WTC11 (cell line): ENCODE measurements around the gene TASP1. TPM values are rescaled to one million over a fixed set of nuclear protein-coding genes. Genes with fewer than 3 reads are reported as not detected.
A peak's percentile ranks its signal among the peaks of the same experiment; 100 is the strongest.
"Not testable (repeated sequence)": the region's sequence is repeated elsewhere in the genome, so short reads cannot be mapped to it uniquely, and the experiment has no call there.

Experiments
- ATAC-seq: fragments of 200-7000 bp; cut with Tn5 transposase; 2 replicates; pipeline ENCODE4 v1.10.0; 2021; ENCODE audit warnings: mild to moderate bottlenecking, moderate library complexity
- CTCF ChIA-PET: fragments of 300-600 bp; sonication (Branson Sonifier 250); formaldehyde crosslinking; loops from one replicate; lab custom pipeline; 2021; ENCODE audit warnings: antibody characterized with exemption; lab: Charles Lee
- POLR2A ChIA-PET: fragments of 350-600 bp; sonication (Branson Sonifier 250); formaldehyde crosslinking; loops from one replicate; lab custom pipeline; 2021; ENCODE audit warnings: antibody characterized with exemption; lab: Charles Lee
- DNase-seq: peaks from one replicate; pipeline ENCODE4 v3.0.0; 2021; ENCODE audit warnings: low spot score
- H3K27ac Mint-ChIP-seq: 2 replicates; pipeline ENCODE4 v1.8.0; 2021; ENCODE audit warnings: mixed read lengths
- H3K27me3 Mint-ChIP-seq: 2 replicates; pipeline ENCODE4 v1.8.0; 2021; ENCODE audit warnings: low read depth, mild to moderate bottlenecking, moderate library complexity, mixed read lengths
- H3K36me3 Mint-ChIP-seq: 2 replicates; pipeline ENCODE4 v1.8.0; 2021; ENCODE audit warnings: mixed read lengths
- H3K4me1 Mint-ChIP-seq: 2 replicates; pipeline ENCODE4 v1.8.0; 2022; ENCODE audit warnings: mixed read lengths
- H3K4me3 Mint-ChIP-seq: 2 replicates; pipeline ENCODE4 v1.8.0; 2021; ENCODE audit warnings: mild to moderate bottlenecking, moderate library complexity, mixed read lengths
- H3K9me3 Mint-ChIP-seq: 2 replicates; pipeline ENCODE4 v1.8.0; 2021; ENCODE audit warnings: mixed read lengths
- ATF1 ChIP-seq: sonication (generic); formaldehyde crosslinking; IDR thresholded peaks from 2 replicates; pipeline ENCODE4 v1.8.1; 2023; ENCODE audit warnings: mild to moderate bottlenecking, moderate library complexity, missing genetic modification reagents
- CREM ChIP-seq: sonication (generic); formaldehyde crosslinking; IDR thresholded peaks from 2 replicates; pipeline ENCODE4 v1.8.1; 2022; ENCODE audit warnings: mild to moderate bottlenecking, missing genetic modification reagents, moderate library complexity
- ELF4 ChIP-seq: sonication (generic); formaldehyde crosslinking; IDR thresholded peaks from 2 replicates; pipeline ENCODE4 v1.8.1; 2022; ENCODE audit warnings: low read depth, mild to moderate bottlenecking, moderate library complexity, missing genetic modification reagents
- ESRRA ChIP-seq: sonication (generic); formaldehyde crosslinking; IDR thresholded peaks from 2 replicates; pipeline ENCODE4 v1.8.1; 2022; ENCODE audit warnings: mild to moderate bottlenecking, missing genetic modification reagents, borderline replicate concordance
- ETV6 ChIP-seq: sonication (generic); formaldehyde crosslinking; IDR thresholded peaks from 2 replicates; pipeline ENCODE4 v1.8.1; 2022; ENCODE audit warnings: mild to moderate bottlenecking, missing genetic modification reagents
- FOXK1 ChIP-seq: sonication (generic); formaldehyde crosslinking; IDR thresholded peaks from 2 replicates; pipeline ENCODE4 v1.8.0; 2022; ENCODE audit warnings: mild to moderate bottlenecking, moderate library complexity, missing genetic modification reagents
- GABPB1 ChIP-seq: sonication (generic); formaldehyde crosslinking; IDR thresholded peaks from 2 replicates; pipeline ENCODE4 v1.8.1; 2023; ENCODE audit warnings: mild to moderate bottlenecking, missing genetic modification reagents
- HMGA2 ChIP-seq: fragments of 250-450 bp; sonication (Bioruptor Pico); IDR thresholded peaks from 2 replicates; pipeline ENCODE4 v1.4.0; 2021; ENCODE audit warnings: mild to moderate bottlenecking, moderate library complexity
- JUN ChIP-seq: sonication (generic); formaldehyde crosslinking; IDR thresholded peaks from 2 replicates; pipeline ENCODE4 v1.8.0; 2023; ENCODE audit warnings: mild to moderate bottlenecking, missing genetic modification reagents
- KAT7 ChIP-seq: sonication (generic); formaldehyde crosslinking; IDR thresholded peaks from 2 replicates; pipeline ENCODE4 v1.8.1; 2023; ENCODE audit warnings: missing genetic modification reagents, mild to moderate bottlenecking, borderline replicate concordance
- MYBL2 ChIP-seq: sonication (generic); formaldehyde crosslinking; IDR thresholded peaks from 2 replicates; pipeline ENCODE4 v1.8.1; 2023; ENCODE audit warnings: mild to moderate bottlenecking, moderate library complexity, missing genetic modification reagents
- NFE2L1 ChIP-seq: sonication (generic); formaldehyde crosslinking; IDR thresholded peaks from 2 replicates; pipeline ENCODE4 v1.8.1; 2023; ENCODE audit warnings: missing genetic modification reagents
- NR3C1 ChIP-seq: sonication (generic); formaldehyde crosslinking; conservative IDR thresholded peaks from 2 replicates; pipeline ENCODE4 v1.8.1; 2023; ENCODE audit warnings: low read depth, mild to moderate bottlenecking, missing genetic modification reagents
- PREB ChIP-seq: sonication (generic); formaldehyde crosslinking; IDR thresholded peaks from 2 replicates; pipeline ENCODE4 v1.8.1; 2022; ENCODE audit warnings: mild to moderate bottlenecking, missing genetic modification reagents, moderate library complexity, borderline replicate concordance
- PRRX2 ChIP-seq: fragments of 250-450 bp; sonication (Bioruptor Pico); IDR thresholded peaks from 2 replicates; pipeline ENCODE4 v1.8.0; 2021; ENCODE audit warnings: mild to moderate bottlenecking
- SP1 ChIP-seq: sonication (generic); formaldehyde crosslinking; conservative IDR thresholded peaks from 2 replicates; pipeline ENCODE4 v1.8.1; 2022; ENCODE audit warnings: missing genetic modification reagents
- TCF7 ChIP-seq: sonication (generic); formaldehyde crosslinking; IDR thresholded peaks from 2 replicates; pipeline ENCODE4 v1.8.0; 2022; ENCODE audit warnings: mild to moderate bottlenecking, low read depth, missing genetic modification reagents, moderate library complexity
- TEAD1 ChIP-seq: sonication (generic); formaldehyde crosslinking; IDR thresholded peaks from 2 replicates; pipeline ENCODE4 v1.8.0; 2022; ENCODE audit warnings: mild to moderate bottlenecking, missing genetic modification reagents
- ZBTB21 ChIP-seq: sonication (generic); formaldehyde crosslinking; IDR thresholded peaks from 2 replicates; pipeline ENCODE4 v1.8.1; 2023; ENCODE audit warnings: mild to moderate bottlenecking, missing genetic modification reagents, borderline replicate concordance
- ZBTB43 ChIP-seq: sonication (generic); formaldehyde crosslinking; IDR thresholded peaks from 2 replicates; pipeline ENCODE4 v1.8.1; 2023; ENCODE audit warnings: mild to moderate bottlenecking, missing genetic modification reagents
- ZMAT4 ChIP-seq: fragments of 250-450 bp; sonication (Bioruptor Pico); IDR thresholded peaks from 2 replicates; pipeline ENCODE4 v1.9.0; 2021; ENCODE audit warnings: mild to moderate bottlenecking
- ZNF219 ChIP-seq: sonication (generic); formaldehyde crosslinking; IDR thresholded peaks from 2 replicates; pipeline ENCODE4 v1.8.0; 2023; ENCODE audit warnings: missing genetic modification reagents, mild to moderate bottlenecking, borderline replicate concordance
- ZNF317 ChIP-seq: sonication (generic); formaldehyde crosslinking; IDR thresholded peaks from 2 replicates; pipeline ENCODE4 v1.8.1; 2023; ENCODE audit warnings: low read depth, mild to moderate bottlenecking, moderate library complexity, missing genetic modification reagents, borderline replicate concordance
- total RNA-seq: library from RNA; stranded (reverse); gene quantifications from 3 replicates; pipeline ENCODE4 v1.2.3, GENCODE V29; 2021
- TF ChIP-seq, protein P1 (sequence below): sonication (generic); formaldehyde crosslinking; conservative IDR thresholded peaks from 2 replicates; pipeline ENCODE4 v1.8.1; 2022; ENCODE audit warnings: mild to moderate bottlenecking, missing genetic modification reagents
- TF ChIP-seq, protein P2 (sequence below): sonication (generic); formaldehyde crosslinking; conservative IDR thresholded peaks from 2 replicates; pipeline ENCODE4 v1.8.1; 2023; ENCODE audit warnings: mild to moderate bottlenecking, low read depth, missing genetic modification reagents, moderate library complexity
- TF ChIP-seq, protein P3 (sequence below): sonication (generic); formaldehyde crosslinking; IDR thresholded peaks from 2 replicates; pipeline ENCODE4 v1.8.0; 2023; ENCODE audit warnings: missing genetic modification reagents
- TF ChIP-seq, protein P4 (sequence below): fragments of 250-450 bp; sonication (Bioruptor Pico); IDR thresholded peaks from 2 replicates; pipeline ENCODE4 v1.9.0; 2021; ENCODE audit warnings: moderate library complexity, mild to moderate bottlenecking, inconsistent platforms, borderline replicate concordance

The TASP1 gene
- total RNA-seq, 1 experiment from 2014 or later, result 12.4 TPM

- H3K36me3 Mint-ChIP-seq, result peaks cover 17% of the 10 kb centered on the region
- peaks cover 39% of the 10 kb centered on the region for H3K4me1 Mint-ChIP-seq
- ATAC-seq, result peak; percentile 63
- POLR2A ChIA-PET, H3K4me3 Mint-ChIP-seq, CTCF ChIA-PET, DNase-seq, H3K27me3 Mint-ChIP-seq, H3K9me3 Mint-ChIP-seq: not testable (repeated sequence)
- peak overlapping the region; percentile 78 for H3K27ac Mint-ChIP-seq
Observed at GRCh38 chr20:13627525-13627924, 11.2 kb downstream of the TASP1 start.

- TF ChIP-seq, protein P1, sequence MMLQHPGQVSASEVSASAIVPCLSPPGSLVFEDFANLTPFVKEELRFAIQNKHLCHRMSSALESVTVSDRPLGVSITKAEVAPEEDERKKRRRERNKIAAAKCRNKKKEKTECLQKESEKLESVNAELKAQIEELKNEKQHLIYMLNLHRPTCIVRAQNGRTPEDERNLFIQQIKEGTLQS (CRISPR knock-in tag), result no peak
- TF ChIP-seq NR3C1 (no peak), PRRX2 (CRISPR knock-in tag) (no peak), ZNF317 (no peak), ZMAT4 (CRISPR knock-in tag) (no peak), JUN (CRISPR knock-in tag) (no peak), SP1 (CRISPR knock-in tag) (no peak), ESRRA (CRISPR knock-in tag) (no peak), ATF1 (CRISPR knock-in tag) (no peak), GABPB1 (no peak), ELF4 (CRISPR knock-in tag) (no peak), ZBTB21 (CRISPR knock-in tag) (no peak), TEAD1 (CRISPR knock-in tag) (no peak), MYBL2 (CRISPR knock-in tag) (no peak), HMGA2 (CRISPR knock-in tag) (no peak), FOXK1 (CRISPR knock-in tag) (no peak)
- TF ChIP-seq, protein P2, sequence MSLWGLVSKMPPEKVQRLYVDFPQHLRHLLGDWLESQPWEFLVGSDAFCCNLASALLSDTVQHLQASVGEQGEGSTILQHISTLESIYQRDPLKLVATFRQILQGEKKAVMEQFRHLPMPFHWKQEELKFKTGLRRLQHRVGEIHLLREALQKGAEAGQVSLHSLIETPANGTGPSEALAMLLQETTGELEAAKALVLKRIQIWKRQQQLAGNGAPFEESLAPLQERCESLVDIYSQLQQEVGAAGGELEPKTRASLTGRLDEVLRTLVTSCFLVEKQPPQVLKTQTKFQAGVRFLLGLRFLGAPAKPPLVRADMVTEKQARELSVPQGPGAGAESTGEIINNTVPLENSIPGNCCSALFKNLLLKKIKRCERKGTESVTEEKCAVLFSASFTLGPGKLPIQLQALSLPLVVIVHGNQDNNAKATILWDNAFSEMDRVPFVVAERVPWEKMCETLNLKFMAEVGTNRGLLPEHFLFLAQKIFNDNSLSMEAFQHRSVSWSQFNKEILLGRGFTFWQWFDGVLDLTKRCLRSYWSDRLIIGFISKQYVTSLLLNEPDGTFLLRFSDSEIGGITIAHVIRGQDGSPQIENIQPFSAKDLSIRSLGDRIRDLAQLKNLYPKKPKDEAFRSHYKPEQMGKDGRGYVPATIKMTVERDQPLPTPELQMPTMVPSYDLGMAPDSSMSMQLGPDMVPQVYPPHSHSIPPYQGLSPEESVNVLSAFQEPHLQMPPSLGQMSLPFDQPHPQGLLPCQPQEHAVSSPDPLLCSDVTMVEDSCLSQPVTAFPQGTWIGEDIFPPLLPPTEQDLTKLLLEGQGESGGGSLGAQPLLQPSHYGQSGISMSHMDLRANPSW (CRISPR knock-in tag), result no peak
- TF ChIP-seq, protein P3, sequence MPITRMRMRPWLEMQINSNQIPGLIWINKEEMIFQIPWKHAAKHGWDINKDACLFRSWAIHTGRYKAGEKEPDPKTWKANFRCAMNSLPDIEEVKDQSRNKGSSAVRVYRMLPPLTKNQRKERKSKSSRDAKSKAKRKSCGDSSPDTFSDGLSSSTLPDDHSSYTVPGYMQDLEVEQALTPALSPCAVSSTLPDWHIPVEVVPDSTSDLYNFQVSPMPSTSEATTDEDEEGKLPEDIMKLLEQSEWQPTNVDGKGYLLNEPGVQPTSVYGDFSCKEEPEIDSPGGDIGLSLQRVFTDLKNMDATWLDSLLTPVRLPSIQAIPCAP (CRISPR knock-in tag), result no peak
- peak overlapping the region; percentile 83 for H3K27ac Mint-ChIP-seq
- H3K4me3 Mint-ChIP-seq, result peak overlapping the region; percentile 34
- no peaks in the 10 kb centered on the region for H3K27me3 Mint-ChIP-seq
- peaks cover 39% of the 10 kb centered on the region for H3K4me1 Mint-ChIP-seq
- H3K36me3 Mint-ChIP-seq, result peaks cover 21% of the 10 kb centered on the region
- CTCF ChIA-PET, result interaction anchor here (1.8 kb wide), 1 partner anchor 16 kb away, joined by 6 read pairs; no protein-coding TSS in a partner anchor
- POLR2A ChIA-PET, result no interaction called here
- no peaks in the 10 kb centered on the region for H3K9me3 Mint-ChIP-seq
- ATAC-seq (peak; percentile 50), DNase-seq (no peak)
Observed at GRCh38 chr20:13626724-13627123, 12.0 kb downstream of the TASP1 start.

DNA sequence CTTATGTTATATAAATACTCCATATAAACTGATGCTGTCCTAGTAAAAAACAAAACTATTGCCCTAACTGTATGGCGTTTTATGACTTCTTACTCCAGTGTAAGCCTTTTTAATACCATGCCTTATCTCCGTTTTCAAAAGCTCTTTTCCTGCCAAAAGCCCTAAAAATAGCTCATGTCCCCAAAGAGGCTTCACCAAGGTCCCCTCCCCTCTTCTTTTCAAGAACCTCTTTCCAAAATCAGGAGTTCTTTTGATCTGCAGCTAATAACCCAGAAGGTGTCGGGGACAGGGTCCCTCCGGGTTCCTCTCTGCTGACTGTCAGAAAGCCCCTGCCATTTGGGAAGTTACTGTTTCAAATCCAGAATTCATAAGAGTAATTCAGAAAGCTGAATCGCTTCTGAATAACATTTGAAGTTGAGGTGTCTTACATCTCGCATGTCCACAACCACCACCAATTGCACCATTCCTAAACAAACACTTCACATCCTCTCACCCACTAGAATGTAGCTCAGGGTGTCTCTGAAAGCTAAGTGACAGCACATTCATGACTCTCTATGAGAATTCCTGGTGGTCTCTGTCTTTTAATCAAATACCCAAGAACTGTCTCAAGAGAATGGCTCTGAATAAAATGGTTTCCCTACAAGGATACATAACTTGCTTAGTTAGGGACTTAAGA is 13.3 kb downstream of the TASP1 start:
- DNase-seq (no peak), ATAC-seq (no peak)
- CTCF ChIA-PET, result interaction anchor here (1.8 kb wide), 1 partner anchor 15 kb away, joined by 6 read pairs; no protein-coding TSS in a partner anchor
- H3K9me3 Mint-ChIP-seq, result no peaks in the 10 kb centered on the region
- peaks cover 39% of the 10 kb centered on the region for H3K4me1 Mint-ChIP-seq
- H3K4me3 Mint-ChIP-seq, result no peak overlapping the region
- TF ChIP-seq ETV6, result no peak
- TF ChIP-seq, protein P4, sequence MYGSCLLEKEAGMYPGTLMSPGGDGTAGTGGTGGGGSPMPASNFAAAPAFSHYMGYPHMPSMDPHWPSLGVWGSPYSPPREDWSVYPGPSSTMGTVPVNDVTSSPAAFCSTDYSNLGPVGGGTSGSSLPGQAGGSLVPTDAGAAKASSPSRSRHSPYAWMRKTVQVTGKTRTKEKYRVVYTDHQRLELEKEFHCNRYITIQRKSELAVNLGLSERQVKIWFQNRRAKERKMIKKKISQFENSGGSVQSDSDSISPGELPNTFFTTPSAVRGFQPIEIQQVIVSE (CRISPR knock-in tag), result no peak
- TF ChIP-seq KAT7 (CRISPR knock-in tag), result no peak
- TF ChIP-seq CREM, result no peak
- TF ChIP-seq ZNF219 (CRISPR knock-in tag), result no peak
- TF ChIP-seq NFE2L1 (CRISPR knock-in tag), result no peak
- TF ChIP-seq TCF7 (CRISPR knock-in tag), result no peak
- TF ChIP-seq PREB (CRISPR knock-in tag), result no peak
- no peak for TF ChIP-seq ZBTB43 (CRISPR knock-in tag)
- TF ChIP-seq, all 79 proteins: peak for 0
- Mint-ChIP-seq H3K27me3 (no peaks in the 10 kb centered on the region), H3K27ac (peak overlapping the region; percentile 34; the same call in 1 of the 2 replicates), H3K36me3 (peaks cover 21% of the 10 kb centered on the region)
- POLR2A ChIA-PET, result no interaction called here
